DMS114 treated with DMSO at 0.1 percent for 48 hours (cell line): ENCODE data around the gene TMEM131L.
"Not testable (repeated sequence)": the region's sequence is repeated elsewhere in the genome, so short reads cannot be mapped to it uniquely, and the experiment has no call there.

Source experiments
- DNase-seq: peaks from one replicate; lab custom pipeline; 2025; ENCODE audit not compliant: unreplicated experiment; lab: John Stamatoyannopoulos, UW

Gene TMEM131L, protein sequence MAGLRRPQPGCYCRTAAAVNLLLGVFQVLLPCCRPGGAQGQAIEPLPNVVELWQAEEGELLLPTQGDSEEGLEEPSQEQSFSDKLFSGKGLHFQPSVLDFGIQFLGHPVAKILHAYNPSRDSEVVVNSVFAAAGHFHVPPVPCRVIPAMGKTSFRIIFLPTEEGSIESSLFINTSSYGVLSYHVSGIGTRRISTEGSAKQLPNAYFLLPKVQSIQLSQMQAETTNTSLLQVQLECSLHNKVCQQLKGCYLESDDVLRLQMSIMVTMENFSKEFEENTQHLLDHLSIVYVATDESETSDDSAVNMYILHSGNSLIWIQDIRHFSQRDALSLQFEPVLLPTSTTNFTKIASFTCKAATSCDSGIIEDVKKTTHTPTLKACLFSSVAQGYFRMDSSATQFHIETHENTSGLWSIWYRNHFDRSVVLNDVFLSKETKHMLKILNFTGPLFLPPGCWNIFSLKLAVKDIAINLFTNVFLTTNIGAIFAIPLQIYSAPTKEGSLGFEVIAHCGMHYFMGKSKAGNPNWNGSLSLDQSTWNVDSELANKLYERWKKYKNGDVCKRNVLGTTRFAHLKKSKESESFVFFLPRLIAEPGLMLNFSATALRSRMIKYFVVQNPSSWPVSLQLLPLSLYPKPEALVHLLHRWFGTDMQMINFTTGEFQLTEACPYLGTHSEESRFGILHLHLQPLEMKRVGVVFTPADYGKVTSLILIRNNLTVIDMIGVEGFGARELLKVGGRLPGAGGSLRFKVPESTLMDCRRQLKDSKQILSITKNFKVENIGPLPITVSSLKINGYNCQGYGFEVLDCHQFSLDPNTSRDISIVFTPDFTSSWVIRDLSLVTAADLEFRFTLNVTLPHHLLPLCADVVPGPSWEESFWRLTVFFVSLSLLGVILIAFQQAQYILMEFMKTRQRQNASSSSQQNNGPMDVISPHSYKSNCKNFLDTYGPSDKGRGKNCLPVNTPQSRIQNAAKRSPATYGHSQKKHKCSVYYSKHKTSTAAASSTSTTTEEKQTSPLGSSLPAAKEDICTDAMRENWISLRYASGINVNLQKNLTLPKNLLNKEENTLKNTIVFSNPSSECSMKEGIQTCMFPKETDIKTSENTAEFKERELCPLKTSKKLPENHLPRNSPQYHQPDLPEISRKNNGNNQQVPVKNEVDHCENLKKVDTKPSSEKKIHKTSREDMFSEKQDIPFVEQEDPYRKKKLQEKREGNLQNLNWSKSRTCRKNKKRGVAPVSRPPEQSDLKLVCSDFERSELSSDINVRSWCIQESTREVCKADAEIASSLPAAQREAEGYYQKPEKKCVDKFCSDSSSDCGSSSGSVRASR (N-terminal part only)

GRCh38 chr4:153466081-153466948 lies at the start of gene TMEM131L:
TMEM131L (plus strand) TSS chr4:153466360; CDS start chr4:153466398, 38 bp downstream.
- peak; percentile 32 for DNase-seq

DNA sequence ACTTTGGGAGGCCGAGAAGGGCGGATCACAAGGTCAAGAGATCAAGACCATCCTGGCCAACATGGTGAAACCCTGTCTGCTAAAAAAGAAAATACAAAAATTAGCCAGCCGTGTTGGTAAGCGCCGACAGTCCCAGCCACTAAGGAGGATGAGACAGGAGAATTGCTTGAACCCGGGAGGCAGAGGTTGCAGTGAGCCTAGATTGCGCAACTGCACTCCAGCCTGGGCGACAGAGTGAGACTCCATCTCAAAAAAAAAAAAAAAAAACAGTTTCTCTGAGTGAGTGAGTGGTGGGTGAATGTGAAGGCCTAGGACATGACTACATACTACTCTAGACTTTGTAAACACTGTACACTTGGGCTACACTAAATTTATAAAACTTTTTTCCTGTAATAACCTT lies 49.7 kb upstream of the TMEM131L start:
- DNase-seq, result not testable (repeated sequence)

DNA sequence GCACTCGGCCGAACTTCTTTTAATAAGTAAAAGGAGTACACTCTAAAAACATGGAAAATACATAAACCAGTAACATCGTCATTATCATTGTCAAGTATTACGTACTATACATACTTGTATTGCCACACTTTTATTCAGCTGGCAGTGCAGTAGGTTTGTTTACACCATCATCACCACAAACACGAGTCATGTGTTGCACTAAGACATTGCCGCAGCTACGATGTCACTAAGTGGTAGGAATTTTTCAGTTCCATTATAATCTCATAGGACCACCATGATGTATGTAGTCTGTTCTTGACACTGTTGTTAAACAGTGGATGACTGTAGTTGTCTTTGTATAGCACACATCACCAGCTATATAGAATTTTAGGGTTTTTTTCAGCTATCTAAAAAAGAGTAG lies 48.0 kb upstream of the TMEM131L start:
- no peak for DNase-seq

DNA sequence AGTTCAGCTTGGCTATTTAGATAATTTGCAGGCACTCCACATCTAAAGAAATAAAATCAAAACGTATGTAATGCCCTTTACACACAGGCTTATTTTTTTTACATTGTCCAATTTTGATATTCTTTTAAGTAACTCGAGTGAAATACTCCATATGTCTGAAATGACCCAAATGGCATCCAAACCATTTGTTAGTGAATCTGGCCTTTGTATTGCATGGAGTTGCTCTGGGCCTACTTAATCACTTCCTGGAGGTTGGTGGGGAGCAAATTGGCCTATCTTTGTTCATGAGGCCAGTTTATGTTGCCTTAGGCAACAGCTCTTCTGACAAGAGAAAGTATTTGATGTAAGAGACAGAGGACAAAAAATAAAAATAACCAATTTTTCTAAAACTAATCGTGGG lies 47.6 kb upstream of the TMEM131L start:
- DNase-seq, result no peak

GRCh38 chr4:153419029-153419428 lies 47.1 kb upstream of the TMEM131L start:
- no peak for DNase-seq

DNA sequence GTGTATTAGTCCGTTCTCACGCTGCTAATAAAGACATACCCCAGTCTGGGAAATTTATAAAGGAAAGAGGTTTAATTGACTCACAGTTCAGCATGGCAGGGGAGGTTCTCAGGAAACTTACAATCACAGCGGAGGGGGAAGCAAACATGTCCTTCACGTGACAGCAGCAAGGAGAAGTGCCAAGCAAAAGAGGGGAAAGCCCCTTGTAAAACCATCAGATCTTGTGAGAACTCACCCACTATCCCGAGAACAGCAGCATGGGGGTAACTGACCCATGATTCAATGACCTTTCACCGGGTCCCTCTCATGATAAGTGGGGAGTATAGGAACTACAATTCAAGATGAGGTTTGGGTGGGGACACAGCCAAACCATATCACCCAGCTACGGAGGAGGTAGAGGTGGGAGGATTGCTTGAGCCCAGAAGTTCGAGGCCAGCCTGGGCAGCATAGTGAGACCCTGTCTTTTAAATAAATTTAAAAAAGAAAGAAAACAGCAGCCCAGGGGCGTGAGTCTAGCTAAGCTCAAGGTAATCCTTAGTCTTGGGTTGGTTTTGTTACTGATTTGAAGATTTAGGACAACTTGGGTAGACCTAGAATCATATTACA lies 46.4 kb upstream of the TMEM131L start:
- DNase-seq, result no peak

- DNase-seq, result no peak
Observed at GRCh38 chr4:153420361-153420760, 45.8 kb upstream of the TMEM131L start.

DNA sequence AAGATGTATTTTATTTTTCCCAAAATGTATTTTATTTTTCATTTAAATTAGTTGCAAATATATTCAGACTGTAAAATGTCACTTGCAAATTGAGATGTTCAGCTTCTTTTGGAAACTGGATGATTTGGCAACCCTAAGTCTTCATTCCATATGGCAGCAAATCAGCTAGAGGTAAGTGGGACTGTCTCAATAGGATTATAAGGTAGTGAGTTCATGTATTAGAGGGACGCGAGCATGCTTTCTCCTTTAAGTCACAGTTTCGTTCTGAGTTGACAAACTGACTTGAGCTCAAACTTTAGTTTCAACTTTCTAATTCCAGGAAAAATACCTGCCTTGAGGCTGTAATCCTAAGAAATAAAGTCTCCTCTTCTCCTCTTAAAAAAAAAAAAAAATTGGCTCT lies 44.2 kb upstream of the TMEM131L start:
- no peak for DNase-seq

DNA sequence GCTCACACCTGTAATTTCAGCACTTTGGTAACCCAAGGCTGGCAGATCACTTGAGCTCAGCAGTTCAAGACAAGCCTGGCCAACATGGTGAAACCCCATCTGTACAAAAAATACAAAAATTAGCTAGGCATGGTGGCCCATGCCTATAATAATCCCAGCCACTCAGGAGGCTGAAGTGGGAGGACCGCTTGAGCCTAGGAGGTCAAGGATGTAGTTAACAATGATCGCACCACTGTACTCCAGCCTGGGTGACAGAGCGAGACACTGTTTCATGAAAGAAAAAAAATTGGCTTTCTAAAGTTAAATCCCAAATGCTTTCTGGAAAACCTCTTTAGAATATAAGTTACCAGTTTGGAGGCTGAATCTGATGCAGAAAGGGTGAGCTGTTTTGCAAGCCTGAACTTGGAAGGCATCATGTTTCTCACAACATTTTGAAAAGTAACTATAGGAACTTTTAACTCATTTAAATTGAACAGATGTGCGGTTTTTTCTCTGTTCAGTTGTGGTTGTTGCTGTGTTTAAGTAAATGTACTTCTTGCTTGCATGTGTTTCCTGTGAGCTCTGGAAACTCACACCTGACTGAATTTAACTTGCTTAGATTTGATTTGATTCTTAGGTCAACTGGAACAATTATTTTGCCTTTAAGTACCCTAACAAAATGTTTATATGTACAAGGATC lies 39.8 kb upstream of the TMEM131L start:
- DNase-seq, result no peak

DNA sequence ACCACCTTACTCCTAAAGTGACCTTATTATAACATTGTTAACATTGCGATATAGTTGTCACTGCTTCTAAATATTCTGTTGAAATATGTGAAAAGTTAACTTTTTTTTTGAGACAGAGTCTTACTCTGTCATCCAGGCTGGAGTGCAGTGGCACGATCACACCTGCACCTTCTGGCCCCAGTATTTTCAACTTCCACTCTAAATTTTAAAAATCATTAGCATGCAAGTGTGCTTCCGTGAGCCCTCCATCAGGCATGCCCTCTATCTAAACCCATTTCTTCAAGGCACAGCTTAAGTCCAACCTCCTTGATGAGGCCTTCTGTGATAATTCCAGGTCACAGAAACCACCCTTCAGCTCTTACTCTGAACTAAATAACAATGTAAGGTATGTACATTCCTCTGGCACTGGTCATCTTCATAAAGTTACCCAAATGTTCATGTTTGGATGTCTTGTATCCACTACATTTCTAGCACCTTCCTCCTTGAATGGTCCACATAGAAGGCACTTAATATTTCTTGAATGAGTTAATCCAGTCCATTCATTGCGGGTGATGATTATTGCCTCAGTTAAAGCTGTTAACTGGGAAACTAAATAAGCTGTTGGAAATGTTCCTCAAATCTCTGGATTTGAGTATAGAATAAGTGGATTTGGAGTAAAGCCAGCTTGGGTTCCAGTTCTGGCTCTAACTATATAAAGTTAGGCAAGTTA lies 38.6 kb upstream of the TMEM131L start:
- DNase-seq, result no peak

DNA sequence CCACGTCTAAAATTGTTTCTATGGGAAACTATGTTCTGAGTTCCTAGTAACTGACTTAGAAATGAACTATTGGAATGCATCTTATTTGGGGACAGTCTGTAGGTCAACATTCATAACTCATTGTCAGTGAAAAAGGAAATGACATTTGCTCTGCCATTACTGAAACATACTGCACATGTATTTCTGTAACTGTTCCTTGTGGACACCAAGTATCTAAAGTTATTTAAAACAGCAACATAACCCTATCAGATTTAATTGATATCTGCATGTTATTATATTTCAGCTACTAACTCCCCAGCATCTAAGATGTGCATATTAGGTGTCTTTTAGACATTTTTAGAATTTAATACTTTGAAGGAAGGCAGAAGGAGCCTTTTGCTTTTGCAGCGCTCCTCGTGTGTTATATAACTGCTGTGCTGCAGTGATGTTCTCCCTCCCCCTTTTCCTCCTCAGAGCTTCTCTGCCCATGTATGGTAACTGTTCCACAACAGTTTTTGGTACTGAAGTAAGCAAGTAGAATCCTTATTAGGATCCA lies 37.2 kb upstream of the TMEM131L start:
- no peak for DNase-seq

- no peak for DNase-seq
Observed at GRCh38 chr4:153432965-153433753, 33.0 kb upstream of the TMEM131L start.

- DNase-seq, result no peak
Observed at GRCh38 chr4:153433754-153434105, 32.4 kb upstream of the TMEM131L start.

DNA sequence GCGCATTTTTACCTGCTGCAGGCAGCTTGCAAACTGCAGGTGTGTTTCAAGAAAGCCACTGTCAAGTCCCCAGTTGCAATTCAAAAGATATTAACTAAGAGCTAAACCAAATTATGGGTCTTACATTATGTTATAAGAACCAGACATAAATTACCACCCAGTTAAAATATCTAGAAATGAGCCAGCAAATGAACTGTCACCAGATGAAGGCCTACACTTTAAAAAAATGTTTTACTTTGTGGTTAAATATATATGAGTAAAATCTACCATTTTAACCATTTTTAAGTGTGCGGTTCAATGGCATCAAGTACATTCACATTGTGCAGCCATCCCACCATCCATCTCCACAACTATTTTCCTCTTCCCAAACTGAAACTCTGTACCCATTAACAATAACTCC lies 32.0 kb upstream of the TMEM131L start:
- DNase-seq, result no peak

DNA sequence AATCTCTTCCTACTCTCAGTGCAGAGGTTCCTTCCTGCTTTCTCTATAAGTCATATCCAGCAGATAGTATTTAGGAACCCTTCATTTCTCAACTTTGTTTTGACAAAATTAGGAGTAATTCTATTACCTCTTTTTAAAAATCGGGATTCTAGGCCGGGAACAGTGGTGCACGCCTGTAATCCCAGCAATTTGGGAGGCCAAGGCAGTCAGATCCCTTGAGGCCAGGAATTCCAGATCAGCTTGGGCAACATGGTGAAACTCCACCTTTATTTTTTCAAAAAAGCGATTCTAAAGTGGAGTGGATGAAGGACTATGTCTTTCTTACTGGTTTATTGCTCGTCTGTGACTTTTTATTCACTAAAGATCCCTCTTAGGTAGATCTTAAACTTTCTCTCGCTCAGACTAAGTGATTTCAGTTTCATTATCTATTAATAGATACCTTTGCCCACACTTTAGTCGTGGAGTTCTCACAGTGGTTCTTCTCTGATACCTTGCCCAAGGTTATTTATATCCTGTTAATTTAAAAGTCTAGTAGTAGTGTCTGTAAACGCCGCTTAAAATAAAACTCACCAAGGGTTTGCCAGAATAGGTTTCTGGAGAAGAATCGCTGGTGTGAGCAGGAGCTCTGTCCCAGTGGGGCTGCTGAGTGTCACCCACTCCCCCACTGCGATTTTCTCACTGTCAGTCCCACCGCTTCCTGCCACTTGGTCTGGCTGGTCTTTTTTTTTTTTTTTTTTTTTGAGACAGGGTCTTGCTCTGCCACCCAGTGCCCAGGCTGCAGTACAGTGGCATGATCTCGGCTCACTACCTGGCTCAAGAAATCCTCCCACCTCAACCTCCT lies 27.0 kb upstream of the TMEM131L start:
- no peak for DNase-seq

- DNase-seq, result no peak
Observed at GRCh38 chr4:153439831-153440230, 26.3 kb upstream of the TMEM131L start.

DNA sequence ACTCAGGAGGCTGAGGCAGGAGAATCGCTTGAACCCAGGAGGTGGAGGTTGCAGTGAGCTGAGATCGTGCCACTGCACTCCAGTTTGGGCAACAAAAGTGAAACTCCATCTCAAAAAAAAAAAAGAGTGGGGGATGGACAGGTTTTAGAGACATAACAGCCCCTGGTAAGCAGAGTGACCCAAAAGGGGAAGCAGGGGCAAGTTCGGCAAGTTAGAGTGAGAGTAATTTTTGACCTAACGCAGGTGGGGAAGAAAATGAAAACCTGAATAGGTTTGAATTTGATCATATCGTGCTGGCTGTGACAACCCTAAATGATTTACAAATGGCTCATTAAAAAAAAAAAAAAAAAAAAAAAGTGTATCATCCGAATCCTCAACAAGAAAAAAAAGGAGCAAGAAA lies 25.7 kb upstream of the TMEM131L start:
- no peak for DNase-seq
